ENCODE data around the gene SLC26A1.
"Not testable (repeated sequence)": the region's sequence is repeated elsewhere in the genome, so short reads cannot be mapped to it uniquely, and the experiment has no call there.

SLC26A1 gene

DNA sequence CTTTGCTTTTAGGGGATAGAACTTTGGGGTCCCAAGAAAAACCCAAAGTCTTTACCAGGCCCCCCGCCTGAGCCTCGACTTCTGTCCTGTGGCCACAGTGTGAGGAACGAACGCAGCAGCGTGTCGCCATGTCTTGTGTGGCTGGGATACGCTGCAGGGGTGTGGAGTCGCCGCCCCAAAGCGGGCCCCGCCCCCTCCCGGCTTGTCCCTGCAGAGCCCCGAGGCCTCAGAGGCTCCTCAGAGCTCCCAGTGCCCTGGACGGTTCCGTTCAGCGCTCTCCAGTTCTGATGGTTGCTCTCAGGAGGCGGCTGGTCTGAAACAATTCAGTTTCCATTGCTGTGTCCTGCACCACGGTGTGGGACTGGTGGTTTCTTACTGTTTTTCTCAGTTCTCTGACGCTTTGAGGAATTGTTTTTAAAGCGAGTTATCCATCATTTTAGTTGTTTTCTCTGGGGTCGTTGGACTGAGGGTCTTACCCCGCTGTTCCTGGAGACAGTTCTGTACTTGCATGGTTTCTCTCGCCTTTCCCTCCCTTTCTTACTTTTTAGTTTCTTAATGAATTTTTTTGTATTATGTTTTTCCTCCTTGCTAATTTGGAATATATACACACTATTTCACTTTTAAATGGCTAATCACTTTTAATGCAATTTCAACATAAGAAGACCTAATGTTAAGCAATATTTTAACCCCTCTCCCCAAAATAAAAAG, 7.9 kb downstream of the SLC26A1 start:
- peak; percentile 42 to 76 for DNase-seq (ENCODE audit: low read depth in 2 of 2)

DNA sequence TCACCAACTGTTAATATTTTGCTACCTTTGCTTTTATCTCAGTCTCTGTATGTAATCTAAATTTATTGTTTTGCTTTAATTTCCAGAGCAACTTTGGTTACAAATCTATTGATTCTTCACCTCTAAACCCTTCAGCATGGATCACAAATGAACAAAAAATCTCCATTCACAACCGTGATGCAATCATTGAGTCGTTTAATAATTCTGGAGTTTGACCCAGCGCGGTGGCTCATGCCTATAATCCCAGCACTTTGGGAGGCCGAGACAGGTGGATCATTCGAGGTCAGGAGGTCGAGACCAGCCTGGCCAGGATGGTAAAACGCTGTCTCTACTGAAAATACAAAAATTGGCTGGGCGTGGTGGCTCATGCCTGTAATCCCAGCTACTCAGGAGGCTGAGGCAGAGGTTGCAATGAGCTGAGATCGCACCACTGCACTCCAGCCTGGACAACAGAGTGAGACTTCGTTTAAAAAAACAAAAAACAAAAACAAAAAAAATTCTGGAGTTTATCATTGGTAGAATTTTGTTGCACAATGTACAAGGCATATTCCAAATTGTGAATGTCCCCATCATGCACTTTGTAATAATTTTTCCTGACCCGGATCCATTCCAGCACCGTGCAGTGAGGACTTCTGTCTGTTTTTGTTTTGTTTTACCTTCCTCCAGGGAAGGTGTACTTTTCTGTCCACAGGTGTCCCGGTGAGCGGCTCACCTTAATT, 8.7 kb downstream of the SLC26A1 start:
- DNase-seq (ENCODE audit: low read depth in 2 of 2), result no peak

DNA sequence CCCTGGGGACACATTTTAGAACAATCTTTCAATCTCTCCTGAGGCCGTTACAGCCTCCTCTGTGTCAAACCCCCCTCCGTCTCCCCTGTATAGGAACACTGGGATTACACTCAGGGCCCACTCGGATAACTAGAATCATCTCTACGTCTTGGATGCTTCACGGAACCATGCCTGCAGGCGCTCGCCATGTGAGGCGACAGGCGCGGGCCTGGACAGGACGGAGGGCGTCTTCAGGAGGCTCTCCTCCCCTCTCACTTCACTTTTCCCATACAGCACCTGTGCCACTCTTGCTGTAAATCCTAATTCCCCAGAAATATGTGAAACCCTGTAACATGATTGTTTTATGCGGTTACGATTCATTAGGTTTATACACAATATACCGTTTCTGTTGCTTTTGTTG, 10.4 kb downstream of the SLC26A1 start:
- no peak for DNase-seq (ENCODE audit: low read depth in 2 of 2)

DNA sequence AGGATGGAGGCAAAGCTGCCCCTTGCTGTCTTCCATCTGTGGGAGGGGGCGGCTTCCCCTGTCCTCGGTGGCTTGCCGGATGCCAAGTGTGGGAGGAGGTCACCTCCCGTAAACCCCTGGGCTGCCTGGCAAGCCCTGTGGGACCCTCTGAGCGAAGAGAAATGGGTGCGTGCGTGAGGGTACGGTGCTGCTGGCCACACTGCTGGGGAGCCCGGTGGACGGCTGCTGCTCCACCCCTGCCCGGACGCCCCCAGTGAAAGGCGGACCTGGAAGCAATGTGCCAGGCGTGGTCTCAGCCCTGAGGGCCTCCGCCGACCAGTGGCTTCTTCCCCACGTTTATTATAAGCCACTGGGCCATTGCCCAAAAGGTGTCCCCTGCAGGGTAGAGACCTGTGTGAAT, 10.9 kb downstream of the SLC26A1 start:
- DNase-seq (ENCODE audit: low read depth in 2 of 2), result no peak

DNA sequence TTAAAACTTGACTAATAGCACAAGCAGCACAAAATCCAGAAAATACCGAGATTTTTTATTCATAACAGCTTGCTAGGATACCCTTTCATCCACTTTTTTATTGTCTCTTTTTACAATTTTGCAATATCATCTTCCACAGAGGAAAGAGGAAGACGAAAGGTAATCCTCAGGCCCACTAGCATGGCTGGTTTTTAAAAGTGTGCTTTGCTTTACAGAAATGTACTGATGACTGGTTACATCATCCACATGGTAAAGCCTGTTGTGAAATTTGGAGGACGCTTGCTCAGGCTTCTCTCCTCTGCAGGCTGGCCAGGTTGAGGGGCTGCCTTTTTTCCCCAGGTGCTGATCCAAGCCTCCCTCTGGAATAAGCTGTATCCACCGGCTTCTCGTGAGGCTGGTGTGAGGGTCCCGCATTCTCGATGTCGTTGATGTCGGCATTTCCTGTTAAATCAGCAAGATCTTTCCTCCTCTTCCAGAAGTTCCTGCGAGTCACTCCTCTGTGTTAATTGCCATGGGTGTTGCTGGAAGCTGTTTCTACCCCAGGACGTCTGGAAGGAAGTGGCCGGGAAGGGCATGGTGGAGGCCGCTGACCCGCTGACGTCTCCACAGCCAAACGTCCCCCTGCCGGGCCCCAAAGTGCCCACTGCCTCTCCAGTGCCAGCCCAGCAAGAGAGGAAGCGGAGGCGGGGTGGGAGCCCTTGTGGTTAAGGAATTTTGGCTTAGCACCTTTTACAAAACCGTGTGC, 14.1 kb downstream of the SLC26A1 start:
- no peak for DNase-seq (ENCODE audit: low read depth in 2 of 2)

DNA sequence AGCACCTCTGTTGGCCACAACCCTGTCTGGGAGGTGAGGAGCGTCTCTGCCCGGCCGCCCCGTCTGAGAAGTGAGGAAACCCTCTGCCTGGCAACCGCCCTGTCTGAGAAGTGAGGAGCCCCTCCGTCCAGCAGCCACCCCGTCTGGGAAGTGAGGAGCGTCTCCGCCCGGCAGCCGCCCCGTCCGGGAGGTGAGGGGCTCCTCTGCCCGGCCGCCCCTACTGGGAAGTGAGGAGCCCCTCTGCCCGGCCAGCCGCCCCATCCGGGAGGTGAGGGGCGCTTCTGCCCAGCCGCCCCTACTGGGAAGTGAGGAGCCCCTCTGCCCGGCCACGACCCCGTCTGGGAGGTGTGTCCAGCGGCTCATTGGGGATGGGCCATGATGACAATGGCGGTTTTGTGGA, 17.2 kb downstream of the SLC26A1 start:
- not testable (repeated sequence) for DNase-seq (ENCODE audit: low read depth in 2 of 2)

DNA sequence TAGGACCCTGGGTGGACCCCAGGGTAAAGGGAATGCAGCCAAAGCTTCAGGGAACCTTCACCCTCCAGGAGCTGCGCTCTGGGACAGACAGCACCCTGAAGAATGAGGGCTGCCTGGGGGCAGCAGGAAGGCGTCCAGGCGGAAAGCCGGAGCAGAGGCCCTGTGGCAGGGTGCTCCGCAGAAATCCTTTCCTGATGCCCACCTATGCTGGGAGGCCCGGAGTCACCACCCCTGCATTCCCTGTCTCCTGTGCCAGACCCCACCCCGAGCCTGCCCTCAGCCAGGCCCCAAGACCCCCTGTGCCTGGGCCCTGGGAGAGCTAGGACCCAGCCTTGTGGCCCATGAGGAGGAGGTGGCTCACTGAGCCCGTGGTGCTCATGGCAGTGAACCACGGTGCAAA, 18.5 kb downstream of the SLC26A1 start:
- no peak for DNase-seq (ENCODE audit: low read depth in 2 of 2)

DNA sequence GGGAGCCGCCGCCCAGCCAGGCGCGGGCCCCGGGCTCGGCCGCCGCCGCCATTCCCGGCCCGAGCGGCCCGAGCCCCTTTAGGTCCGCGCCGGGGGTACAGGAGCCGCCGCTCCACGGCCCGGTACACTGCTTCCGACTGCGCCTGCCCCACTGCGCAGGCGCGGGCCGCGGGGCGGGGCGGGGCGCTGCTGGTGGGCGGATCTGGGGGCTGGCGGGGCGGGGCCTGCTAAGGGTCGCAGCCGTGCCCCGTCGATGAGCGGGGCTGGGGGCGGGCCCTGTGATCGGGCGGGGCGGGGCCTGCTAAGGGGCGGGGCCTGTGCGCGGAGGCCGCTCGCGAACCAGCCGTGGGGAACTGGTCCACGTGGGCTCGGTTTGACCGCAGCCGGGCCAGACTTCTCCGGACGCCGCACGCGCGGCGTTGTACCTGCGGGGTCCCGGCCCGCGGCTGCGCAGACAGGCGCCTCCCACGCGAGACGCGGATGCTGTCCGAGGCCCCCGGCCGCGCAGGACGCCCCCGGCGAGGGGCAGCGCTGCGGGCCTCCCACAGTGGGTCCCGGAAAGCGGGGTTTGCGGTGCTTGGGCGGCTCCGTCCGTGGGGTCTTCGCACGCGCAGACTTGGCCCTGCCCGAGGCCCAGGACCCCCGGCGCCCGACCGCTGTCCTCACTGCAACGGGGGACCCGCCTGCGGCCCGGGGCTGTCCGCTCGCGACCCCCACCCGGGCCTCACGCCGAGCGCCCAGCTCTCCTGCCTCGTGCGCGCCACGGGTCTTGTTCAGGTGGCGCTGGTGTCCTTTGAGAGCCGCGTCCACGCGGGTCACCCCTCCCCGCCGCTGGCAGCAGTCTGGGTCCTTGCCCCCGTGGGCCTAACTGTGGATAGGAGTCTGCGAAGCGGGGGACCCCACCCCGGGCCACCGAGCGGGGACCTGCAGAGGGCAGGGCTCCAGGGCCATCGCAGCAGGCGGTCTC, 19.5 kb downstream of the SLC26A1 start, which contains the start of gene DGKQ:
Gene DGKQ, minus strand, starts transcription at position 139 of the 967 bp plus-strand sequence. Its CDS starts 87 bp downstream, at position 52.
- DNase-seq (ENCODE audit: low read depth in 2 of 2), result peak; percentile 77 to 80

DNA sequence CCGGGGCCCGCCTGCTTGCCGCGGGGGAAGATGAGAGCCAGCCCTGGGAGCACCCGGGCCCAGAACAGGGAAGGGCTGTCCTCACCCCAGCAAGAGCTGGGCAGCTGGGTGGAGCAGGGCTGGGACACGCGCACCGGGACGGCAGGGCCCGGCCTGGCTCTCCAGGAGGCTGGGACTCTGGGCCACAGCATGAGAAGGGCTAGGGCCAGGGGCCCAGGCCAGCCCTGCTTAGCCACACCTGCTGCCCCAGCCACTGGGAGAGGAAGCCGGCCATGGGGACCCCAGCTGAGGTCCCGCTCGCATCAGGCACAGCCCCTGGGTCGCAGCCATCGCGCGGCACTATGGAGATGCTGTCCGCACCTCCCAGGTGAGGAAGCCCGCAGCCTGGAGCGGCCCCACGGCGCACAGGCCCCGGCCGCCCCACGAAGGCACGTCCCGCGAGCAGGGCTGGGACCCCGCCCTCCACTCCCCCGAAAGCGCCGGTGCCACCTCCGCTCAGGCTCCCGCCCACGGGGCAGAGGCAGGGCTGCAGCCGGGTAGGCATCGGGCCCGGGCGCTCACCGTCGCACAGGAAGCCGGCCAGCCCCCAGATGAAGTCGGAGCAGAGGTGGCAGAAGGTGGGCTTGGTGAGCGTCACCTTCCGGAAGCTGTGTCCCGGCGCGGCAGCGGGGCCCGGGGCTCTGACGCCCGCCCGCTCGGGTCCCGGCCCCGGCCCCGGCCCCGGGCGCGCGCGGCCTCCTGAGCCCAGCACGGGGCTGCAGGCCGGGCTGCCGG, 20.4 kb downstream of the SLC26A1 start:
- peak in 1 of 2 experiments; percentile 25 for DNase-seq (ENCODE audit: low read depth in 2 of 2)

DNA sequence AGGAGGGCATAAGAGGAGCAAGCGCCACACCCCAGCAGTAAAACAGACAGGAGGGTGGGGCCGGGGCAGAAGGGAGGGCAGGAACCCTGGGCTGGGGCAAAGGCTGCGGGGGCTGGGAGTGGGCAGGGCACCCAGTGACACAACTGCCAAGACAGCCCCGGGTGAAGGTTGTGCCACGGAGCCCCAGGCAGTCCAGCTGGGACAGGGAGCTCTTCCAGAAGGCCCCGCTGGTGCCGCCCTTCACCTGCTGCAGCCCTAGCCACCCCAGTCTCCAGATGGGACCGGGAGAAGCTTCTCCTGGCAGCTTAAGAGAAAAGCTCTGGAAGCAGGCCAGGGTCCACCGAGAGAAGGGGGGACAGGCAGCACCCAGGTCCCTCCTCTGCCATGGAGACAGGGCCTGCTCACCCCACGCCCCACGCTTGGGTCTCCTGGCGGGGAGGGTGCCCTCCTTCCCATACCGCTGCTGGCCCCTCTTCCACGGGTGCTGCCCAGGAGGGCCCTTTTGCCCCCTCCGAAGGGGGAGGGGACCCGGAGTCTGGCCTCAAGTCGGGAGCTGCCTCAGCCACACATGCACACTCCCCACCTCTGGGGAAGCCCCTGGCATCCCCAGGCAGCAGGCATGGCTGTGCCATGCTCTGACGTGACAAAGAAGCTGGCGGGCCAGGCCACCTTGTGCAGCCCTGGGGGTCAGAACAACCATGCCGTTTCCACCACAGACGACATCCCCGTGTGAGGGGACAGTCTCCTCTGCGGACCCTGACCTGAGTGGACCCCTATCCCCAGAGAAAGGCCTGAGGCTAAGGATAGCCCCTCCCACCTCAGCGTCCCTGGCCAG, 21.3 kb downstream of the SLC26A1 start:
- DNase-seq (ENCODE audit: low read depth in 2 of 2), result no peak

DNA sequence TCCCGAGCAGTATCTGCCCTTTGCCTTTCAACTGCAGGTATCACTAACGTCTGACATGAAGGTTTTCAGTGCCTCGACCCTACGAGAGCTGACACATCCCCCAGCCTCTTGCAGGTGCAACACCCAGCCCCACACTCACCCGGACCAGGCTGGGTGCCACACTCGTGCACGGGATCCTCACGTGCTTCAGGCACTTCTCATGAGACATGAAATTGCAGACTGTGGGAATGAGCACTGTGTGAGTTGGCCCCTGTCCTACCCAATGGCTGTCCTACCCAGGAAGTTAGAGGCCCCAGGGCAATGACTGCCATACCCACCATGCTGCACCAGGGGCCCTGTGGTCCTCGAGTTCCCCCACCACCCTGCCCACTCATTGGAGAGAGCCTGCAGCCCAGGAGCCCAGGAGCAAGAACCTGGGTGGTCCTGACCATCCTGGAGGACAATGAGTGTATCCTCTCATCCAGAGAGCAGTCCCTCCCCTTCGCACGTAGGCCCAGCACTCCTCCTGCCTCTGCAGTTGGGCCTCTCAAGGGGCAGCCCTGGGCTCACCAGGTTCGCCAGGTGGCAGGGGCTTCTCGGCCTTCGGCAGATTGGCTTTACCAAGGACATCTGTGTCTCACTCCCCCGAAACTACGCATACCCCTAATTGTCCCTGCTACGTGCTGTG, 22.2 kb downstream of the SLC26A1 start:
- DNase-seq (ENCODE audit: low read depth in 2 of 2), result no peak

DNA sequence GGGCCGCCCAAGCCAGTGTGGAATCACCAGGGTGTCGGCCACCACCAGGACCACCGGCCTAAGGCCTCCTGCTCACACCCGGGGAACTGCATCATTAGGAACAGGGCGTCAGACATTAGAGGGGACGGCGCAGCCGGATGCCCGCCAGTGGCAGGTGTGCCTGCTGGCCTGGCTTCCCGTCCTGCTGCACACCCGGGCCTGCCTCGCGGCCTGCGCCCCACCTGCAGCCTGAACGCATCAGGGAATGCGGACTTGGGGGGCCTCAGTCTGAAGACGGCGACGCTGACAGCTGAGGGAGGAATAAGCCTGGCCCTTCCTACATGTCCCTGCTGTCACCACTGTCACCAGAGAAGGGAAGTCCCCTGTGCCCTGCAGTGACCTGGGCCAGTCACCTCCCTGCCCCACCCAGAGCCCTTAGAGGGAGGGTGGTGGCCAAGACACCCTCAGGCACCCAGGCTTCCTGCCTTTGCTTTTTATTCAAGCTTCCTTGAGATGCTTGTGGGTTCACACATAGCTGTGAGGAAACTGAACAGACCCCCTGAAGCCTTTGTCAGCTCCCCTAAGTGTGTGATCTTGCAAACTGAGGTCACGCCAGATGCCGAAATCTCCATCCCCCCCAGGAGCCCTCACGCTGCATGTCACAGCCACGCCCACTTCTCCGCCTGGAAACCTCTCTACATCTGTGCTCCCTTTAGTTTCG, 23.0 kb downstream of the SLC26A1 start:
- DNase-seq (ENCODE audit: low read depth in 2 of 2), result no peak

DNA sequence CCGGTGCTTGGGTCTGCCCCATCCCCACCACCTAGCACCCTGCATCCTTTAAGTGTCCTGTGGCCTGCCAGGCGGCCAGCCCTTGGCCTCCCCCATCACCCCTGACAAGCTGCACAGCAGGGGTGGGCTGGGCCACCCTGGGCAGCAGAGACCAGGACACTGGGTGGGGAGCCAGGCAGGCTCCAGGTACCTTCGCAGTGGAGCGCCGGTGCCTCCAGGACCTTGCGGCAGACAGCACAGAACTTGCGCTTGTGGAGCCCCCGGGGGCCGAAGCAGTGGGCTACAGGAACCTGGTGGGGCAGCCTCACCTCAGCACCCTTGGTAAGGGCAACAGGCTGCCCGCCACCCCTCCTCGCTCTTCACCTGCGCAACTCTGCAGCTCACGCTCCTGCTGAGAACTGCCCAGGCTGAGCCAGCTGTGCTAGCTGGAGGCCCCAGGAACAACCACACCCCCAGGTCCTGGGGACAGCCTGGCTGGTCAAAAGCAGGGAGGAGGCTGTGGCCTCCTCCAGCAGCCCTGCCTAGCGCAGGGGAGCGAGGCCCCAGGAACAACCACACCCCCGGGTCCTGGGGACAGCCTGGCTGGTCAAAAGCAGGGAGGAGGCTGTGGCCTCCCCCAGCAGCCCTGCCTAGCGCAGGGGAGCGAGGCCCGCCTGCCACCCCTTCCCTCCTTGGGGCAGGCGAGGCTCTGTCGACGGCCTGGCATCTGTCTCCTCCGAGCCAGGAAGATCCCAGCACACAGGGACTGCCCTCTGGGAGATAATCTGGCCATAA, 24.4 kb downstream of the SLC26A1 start:
- DNase-seq (ENCODE audit: low read depth in 2 of 2), result no peak

DNA sequence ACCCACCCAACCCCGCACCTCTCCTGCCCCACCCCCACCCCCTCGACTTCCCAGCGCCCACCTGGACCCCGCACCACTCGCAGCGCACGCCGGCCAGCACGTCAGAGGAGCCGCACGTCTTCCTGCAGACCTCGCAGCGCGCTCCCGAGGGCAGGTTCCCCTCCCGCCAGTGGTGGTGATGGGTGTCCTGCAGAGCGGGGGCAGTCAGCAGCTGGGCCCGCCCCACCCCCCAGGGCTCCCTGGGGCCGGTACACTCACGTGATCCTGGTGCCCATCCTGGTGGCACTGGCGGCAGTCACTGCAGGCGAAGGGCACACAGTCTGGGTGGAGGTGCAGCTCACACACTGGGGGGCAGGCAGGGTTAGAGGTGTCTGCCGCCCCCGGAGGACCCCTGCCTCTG, 25.0 kb downstream of the SLC26A1 start:
- no peak for DNase-seq (ENCODE audit: low read depth in 2 of 2)

DNA sequence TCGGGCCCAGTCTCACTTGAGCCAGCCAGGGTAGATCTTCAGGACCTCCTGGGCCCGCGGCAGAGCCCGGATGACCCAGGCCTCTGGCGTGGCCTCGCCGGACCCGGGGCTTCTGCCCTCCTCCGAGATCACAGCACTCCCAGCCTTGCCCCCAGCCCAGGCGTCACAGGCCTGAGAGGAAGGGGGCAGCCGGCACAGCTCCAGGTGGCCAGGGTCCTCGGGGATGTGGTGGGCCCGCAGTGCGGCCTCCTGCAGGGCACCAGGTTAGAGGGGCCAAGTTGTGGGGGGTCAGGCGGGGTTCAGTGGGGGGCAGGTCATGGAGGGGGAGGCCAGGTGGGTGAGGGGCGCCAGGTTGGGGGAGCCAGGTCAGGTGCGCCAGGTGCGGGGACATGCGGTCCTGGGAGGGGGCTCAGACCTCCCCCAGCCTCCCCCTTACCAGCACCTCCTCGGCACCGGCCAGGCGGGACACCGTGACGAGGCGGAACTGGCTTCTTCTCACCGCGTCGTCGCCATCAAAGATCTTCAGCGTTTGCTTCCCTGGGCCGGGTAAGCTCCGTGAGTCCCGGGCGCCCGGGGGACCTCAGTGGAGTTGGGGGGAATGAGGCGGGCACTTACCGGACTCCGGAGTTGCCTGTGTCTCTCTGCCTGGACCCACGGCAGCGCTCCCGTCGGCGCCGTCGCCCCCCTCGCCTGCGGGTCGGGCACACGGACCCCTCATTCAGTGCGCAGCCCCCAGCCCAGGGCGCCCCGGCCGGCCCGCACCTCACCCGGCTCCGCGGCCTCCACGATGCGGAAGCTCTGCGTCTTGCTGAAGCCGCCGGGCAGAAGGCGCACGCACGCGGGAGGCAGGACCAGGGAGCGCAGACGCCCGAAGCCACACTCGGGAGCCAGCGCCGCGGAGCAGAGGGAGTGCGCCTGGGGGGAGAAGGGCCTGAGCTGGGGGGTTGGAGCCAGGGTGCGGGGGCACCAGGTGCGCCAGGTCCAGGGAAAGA, 25.8 kb downstream of the SLC26A1 start:
- DNase-seq (ENCODE audit: low read depth in 2 of 2), result no peak

DNA sequence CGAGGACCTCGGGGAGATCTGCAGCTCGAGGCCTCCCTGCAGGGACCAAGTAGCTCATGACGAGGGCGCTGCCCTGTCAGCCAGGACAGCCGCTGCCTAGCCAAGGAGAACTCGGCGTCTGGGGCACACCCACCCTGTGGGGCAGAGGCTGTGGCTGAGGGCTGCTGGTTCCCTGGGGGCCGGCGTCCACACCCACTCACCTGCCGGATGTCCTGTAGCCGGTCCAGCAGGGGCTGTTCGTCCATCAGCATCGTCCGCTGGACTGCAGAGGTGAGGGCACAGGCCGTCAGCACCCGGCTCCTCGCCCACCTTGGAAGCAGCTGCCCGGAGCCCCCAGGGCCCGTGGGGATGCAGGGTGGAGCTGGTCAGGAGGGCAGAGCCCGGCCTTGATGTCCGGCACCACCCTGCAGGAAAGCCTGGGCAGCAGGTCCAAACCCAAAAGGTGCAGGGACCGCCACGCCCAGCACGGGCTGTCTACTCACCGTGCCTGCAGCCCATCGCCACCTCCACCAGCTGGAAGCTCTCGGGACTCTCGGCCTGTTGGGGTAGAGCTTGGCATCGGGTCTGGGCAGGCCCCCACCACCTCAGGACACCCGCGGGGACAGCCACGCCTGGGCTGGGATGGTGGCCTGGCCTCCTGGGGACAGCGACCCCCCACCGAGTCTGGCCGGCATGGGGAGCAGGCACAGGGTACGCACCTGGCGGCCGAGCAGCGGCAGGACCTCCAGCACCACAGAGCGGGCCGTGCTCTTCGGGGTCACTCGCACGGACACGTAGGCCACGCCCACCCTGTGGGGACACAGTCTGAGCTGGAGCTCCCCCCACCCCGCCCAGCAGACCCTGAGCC, 26.7 kb downstream of the SLC26A1 start:
- no peak for DNase-seq (ENCODE audit: low read depth in 2 of 2)

Measured in stimulated activated CD4-positive, alpha-beta T cell treated with anti-CD3 and anti-CD28 coated beads, Interleukin-12 subunit alpha, Interleukin-12 subunit beta, amount 100 ng/mL, for 24 hours (primary cell).